GM18498 (cell line): ENCODE data around the gene L3MBTL1.
"Not testable (repeated sequence)": the region's sequence is repeated elsewhere in the genome, so short reads cannot be mapped to it uniquely, and the experiment has no call there.

Experiments used
- ATAC-seq: cut with Tn5 transposase; IDR thresholded peaks from one replicate; pipeline ENCODE4 v1.9.1; 2021; ENCODE audit warnings: mild to moderate bottlenecking, moderate library complexity; ENCODE audit not compliant: unreplicated experiment

The L3MBTL1 gene

GRCh38 chr20:43502021-43502420 lies 5.5 kb upstream of the L3MBTL1 start:
- not testable (repeated sequence) for ATAC-seq

- no peak for ATAC-seq
Measured at GRCh38 chr20:43506238-43506637, 1.3 kb upstream of the L3MBTL1 start.

GRCh38 chr20:43508106-43508505 lies 609 bp downstream of the L3MBTL1 start:
- ATAC-seq = no peak

- ATAC-seq = no peak
Measured at GRCh38 chr20:43508604-43509040, 1.1 kb downstream of the L3MBTL1 start.

GRCh38 chr20:43511879-43512278 lies 4.4 kb downstream of the L3MBTL1 start:
- no peak for ATAC-seq

GRCh38 chr20:43513372-43513930 lies 6.0 kb downstream of the L3MBTL1 start:
- no peak for ATAC-seq

GRCh38 chr20:43513931-43514647 lies 6.6 kb downstream of the L3MBTL1 start:
- peak; percentile 86 for ATAC-seq

GRCh38 chr20:43514648-43514999 lies 7.1 kb downstream of the L3MBTL1 start:
- peak; percentile 19 for ATAC-seq

- ATAC-seq = no peak
Measured at GRCh38 chr20:43515628-43516027, 8.1 kb downstream of the L3MBTL1 start.

- no peak for ATAC-seq
Measured at GRCh38 chr20:43516251-43516824, 8.8 kb downstream of the L3MBTL1 start.

GRCh38 chr20:43520074-43520630 lies 12.7 kb downstream of the L3MBTL1 start:
- ATAC-seq = no peak

- no peak for ATAC-seq
Measured at GRCh38 chr20:43525021-43525420, 17.5 kb downstream of the L3MBTL1 start.

- no peak for ATAC-seq
Measured at GRCh38 chr20:43528258-43528875, 20.9 kb downstream of the L3MBTL1 start.

GRCh38 chr20:43529051-43529450 lies 21.6 kb downstream of the L3MBTL1 start:
- no peak for ATAC-seq

- no peak for ATAC-seq
Measured at GRCh38 chr20:43529457-43530153, 22.1 kb downstream of the L3MBTL1 start.

GRCh38 chr20:43530321-43531090 lies 23.0 kb downstream of the L3MBTL1 start:
- ATAC-seq = no peak

GRCh38 chr20:43531091-43531443 lies 23.6 kb downstream of the L3MBTL1 start:
- ATAC-seq = no peak

- ATAC-seq = no peak
Measured at GRCh38 chr20:43532416-43533055, 25.0 kb downstream of the L3MBTL1 start.

GRCh38 chr20:43533060-43533459 lies 25.6 kb downstream of the L3MBTL1 start:
- ATAC-seq = no peak

- ATAC-seq = no peak
Measured at GRCh38 chr20:43534016-43534415, 26.5 kb downstream of the L3MBTL1 start.
